HL-60/S4 (cell line): ENCODE measurements around the gene FRMD4A.

Source experiments
- in situ Hi-C: fragments of 300-500 bp; cut with MboI; formaldehyde crosslinking; loops from 2 replicates; pipeline ENCODE4 v1.14.3; 2022; ENCODE audit warnings: low sequenced_read_pairs

Gene FRMD4A

GRCh38 chr10:14345262-14345661 lies 14.5 kb upstream of the FRMD4A start:
- in situ Hi-C loops = no loop called here

- in situ Hi-C loops = no loop called here
Observed at GRCh38 chr10:14340051-14340744, 9.5 kb upstream of the FRMD4A start.

GRCh38 chr10:14336736-14337135 lies 6.0 kb upstream of the FRMD4A start:
- in situ Hi-C loops = no loop called here

- in situ Hi-C loops = no loop called here
Observed at GRCh38 chr10:14334771-14335170, 4.0 kb upstream of the FRMD4A start.

- in situ Hi-C loops = no loop called here
Observed at GRCh38 chr10:14333606-14334005, 2.9 kb upstream of the FRMD4A start.

GRCh38 chr10:14332903-14333302 lies 2.2 kb upstream of the FRMD4A start:
- in situ Hi-C loops = no loop called here

GRCh38 chr10:14329746-14330173 lies 964 bp downstream of the FRMD4A start:
- in situ Hi-C loops = no loop called here

GRCh38 chr10:14328881-14329672 lies 1.6 kb downstream of the FRMD4A start:
- in situ Hi-C loops = no loop called here

GRCh38 chr10:14327527-14327926 lies 3.2 kb downstream of the FRMD4A start:
- in situ Hi-C loops = no loop called here

GRCh38 chr10:14326581-14326980 lies 4.1 kb downstream of the FRMD4A start:
- in situ Hi-C loops = no loop called here

GRCh38 chr10:14325325-14325955 lies 5.3 kb downstream of the FRMD4A start:
- in situ Hi-C loops = no loop called here

GRCh38 chr10:14322526-14323188 lies 8.1 kb downstream of the FRMD4A start:
- in situ Hi-C loops = no loop called here

GRCh38 chr10:14318007-14318406 lies 12.7 kb downstream of the FRMD4A start:
- in situ Hi-C loops = no loop called here

- in situ Hi-C loops = no loop called here
Observed at GRCh38 chr10:14312014-14312413, 18.7 kb downstream of the FRMD4A start.

- in situ Hi-C loops = no loop called here
Observed at GRCh38 chr10:14311206-14311957, 19.3 kb downstream of the FRMD4A start.

GRCh38 chr10:14309593-14309992 lies 21.1 kb downstream of the FRMD4A start:
- in situ Hi-C loops = no loop called here

- in situ Hi-C loops = no loop called here
Observed at GRCh38 chr10:14306190-14306589, 24.5 kb downstream of the FRMD4A start.

- in situ Hi-C loops = no loop called here
Observed at GRCh38 chr10:14304046-14304445, 26.7 kb downstream of the FRMD4A start.

- in situ Hi-C loops = no loop called here
Observed at GRCh38 chr10:14302035-14302434, 28.7 kb downstream of the FRMD4A start.

GRCh38 chr10:14299556-14299955 lies 31.2 kb downstream of the FRMD4A start:
- in situ Hi-C loops = no loop called here
